H9 (cell line): ENCODE results near the gene PLEKHA8. TPM values are rescaled to one million over a fixed set of nuclear protein-coding genes. Genes with fewer than 3 reads are reported as not detected.

Experiments
- DNase-seq: peaks from one replicate; pipeline ENCODE4 v3.0.0-alpha.2; 2017
- H2AFZ ChIP-seq: one replicate; pipeline ENCODE4 v1.6.1; 2013; ENCODE audit warnings: mild to moderate bottlenecking, low read length, control low read depth, moderate library complexity
- H2AK5ac ChIP-seq: 2 replicates; pipeline ENCODE4 v1.6.1; 2013; ENCODE audit warnings: low read length, control low read depth, mixed read lengths; ENCODE audit not compliant: insufficient read length
- H2BK120ac ChIP-seq: one replicate; pipeline ENCODE4 v1.6.1; 2013; ENCODE audit warnings: low read depth, mild to moderate bottlenecking, low read length, control low read depth, inconsistent platforms; ENCODE audit not compliant: poor library complexity, severe bottlenecking
- H2BK12ac ChIP-seq: 2 replicates; pipeline ENCODE4 v1.6.1; 2013; ENCODE audit warnings: low read length, control low read depth, mixed read lengths, low read depth; ENCODE audit not compliant: insufficient read length
- H2BK15ac ChIP-seq: 2 replicates; pipeline ENCODE4 v1.6.1; 2013; ENCODE audit warnings: low read depth, low read length, control low read depth
- H2BK20ac ChIP-seq: one replicate; pipeline ENCODE4 v1.6.1; 2013; ENCODE audit warnings: low read depth, mild to moderate bottlenecking, low read length, control low read depth, inconsistent platforms; ENCODE audit not compliant: poor library complexity, severe bottlenecking
- H2BK5ac ChIP-seq: 2 replicates; pipeline ENCODE4 v1.6.1; 2013; ENCODE audit warnings: low read length, control low read depth, mixed read lengths; ENCODE audit not compliant: insufficient read length
- H3K14ac ChIP-seq: 2 replicates; pipeline ENCODE4 v1.6.1; 2013; ENCODE audit warnings: low read length, control low read depth; ENCODE audit not compliant: insufficient read depth
- H3K18ac ChIP-seq: 2 replicates; pipeline ENCODE4 v1.6.1; 2013; ENCODE audit warnings: low read depth, mild to moderate bottlenecking, mixed read lengths, low read length, control low read depth; ENCODE audit not compliant: insufficient read length
- H3K23ac ChIP-seq: 2 replicates; pipeline ENCODE4 v1.6.1; 2013; ENCODE audit warnings: low read length, control low read depth, mixed read lengths, low read depth; ENCODE audit not compliant: insufficient read length
- H3K23me2 ChIP-seq: 2 replicates; pipeline ENCODE4 v1.6.1; 2013; ENCODE audit warnings: low read depth, mild to moderate bottlenecking, mixed read lengths, low read length, control low read depth; ENCODE audit not compliant: insufficient read length, poor library complexity, severe bottlenecking
- H3K27ac ChIP-seq: 2 replicates; pipeline ENCODE4 v1.5.1; 2013; ENCODE audit warnings: low read length, control low read depth, mixed read lengths, low read depth; ENCODE audit not compliant: insufficient read length
- H3K27me3 ChIP-seq: 2 replicates; pipeline ENCODE4 v1.6.1; 2013; ENCODE audit warnings: low read length, control low read depth, inconsistent platforms; ENCODE audit not compliant: insufficient read depth
- H3K4ac ChIP-seq: 2 replicates; pipeline ENCODE4 v1.6.1; 2013; ENCODE audit warnings: low read depth, mild to moderate bottlenecking, control low read depth, inconsistent platforms, low read length, moderate library complexity
- H3K4me1 ChIP-seq: 2 replicates; pipeline ENCODE4 v1.6.1; 2013; ENCODE audit warnings: low read length, control low read depth, inconsistent platforms; ENCODE audit not compliant: insufficient read depth
- H3K4me2 ChIP-seq: 2 replicates; pipeline ENCODE4 v1.6.1; 2013; ENCODE audit warnings: low read length, control low read depth, mixed read lengths; ENCODE audit not compliant: insufficient read length, insufficient read depth
- H3K56ac ChIP-seq: 2 replicates; pipeline ENCODE4 v1.6.1; 2013; ENCODE audit warnings: low read depth, mild to moderate bottlenecking, mixed read lengths, low read length, control low read depth; ENCODE audit not compliant: insufficient read length
- H3K79me1 ChIP-seq: 2 replicates; pipeline ENCODE4 v1.6.1; 2013; ENCODE audit warnings: low read depth, mild to moderate bottlenecking, moderate library complexity, low read length, control low read depth, inconsistent platforms; ENCODE audit not compliant: insufficient read depth, poor library complexity, severe bottlenecking
- H3K79me2 ChIP-seq: 2 replicates; pipeline ENCODE4 v1.6.1; 2013; ENCODE audit warnings: low read length, control low read depth, inconsistent platforms; ENCODE audit not compliant: insufficient read depth
- H3K9ac ChIP-seq: 2 replicates; pipeline ENCODE4 v1.6.1; 2013; ENCODE audit warnings: low read length, control low read depth, mixed read lengths; ENCODE audit not compliant: insufficient read length; ENCODE audit errors: extremely low read depth
- H3K9me3 ChIP-seq: one replicate; pipeline ENCODE4 v1.6.1; 2013; ENCODE audit warnings: low read depth, low read length, inconsistent platforms; ENCODE audit not compliant: control insufficient read depth
- H3T11ph ChIP-seq: one replicate; pipeline ENCODE4 v1.6.1; 2013; ENCODE audit warnings: mild to moderate bottlenecking, low read length, control low read depth, inconsistent platforms
- H4K20me1 ChIP-seq: one replicate; pipeline ENCODE4 v1.6.1; 2013; ENCODE audit not compliant: control insufficient read depth, insufficient read length, insufficient read depth
- H4K5ac ChIP-seq: 2 replicates; pipeline ENCODE4 v1.6.1; 2013; ENCODE audit warnings: low read depth, mild to moderate bottlenecking, mixed read lengths, low read length, control low read depth; ENCODE audit not compliant: insufficient read length
- H4K8ac ChIP-seq: replicated peaks from 2 replicates; pipeline ENCODE4 v1.6.1; 2013; ENCODE audit warnings: low read length, control low read depth, mixed read lengths, low read depth; ENCODE audit not compliant: insufficient read length
- H4K91ac ChIP-seq: 2 replicates; pipeline ENCODE4 v1.6.1; 2013; ENCODE audit warnings: low read depth, mild to moderate bottlenecking, moderate library complexity, mixed read lengths, low read length, control low read depth; ENCODE audit not compliant: insufficient read length
- H3K27ac Mint-ChIP-seq, 3 experiments: 2 replicates in 2 of 3; 3 replicates in 1 of 3; pipeline ENCODE4 v1.8.0; 2020 to 2021; ENCODE audit warnings: mixed read lengths in 3 of 3, mild to moderate bottlenecking in 1 of 3, moderate library complexity in 1 of 3
- H3K27me3 Mint-ChIP-seq: 2 replicates; pipeline ENCODE4 v1.8.0; 2021; ENCODE audit warnings: low read depth, mild to moderate bottlenecking, moderate library complexity, mixed read lengths
- H3K36me3 Mint-ChIP-seq, 3 experiments: 2 replicates in 2 of 3; 3 replicates in 1 of 3; pipeline ENCODE4 v1.8.0; 2020 to 2021; ENCODE audit warnings: low read depth in 3 of 3, mixed read lengths in 3 of 3; ENCODE audit not compliant: insufficient read depth in 1 of 3
- H3K4me1 Mint-ChIP-seq, 2 experiments: 2 replicates each; pipeline ENCODE4 v1.8.0; 2020; ENCODE audit warnings: mixed read lengths in 2 of 2
- H3K4me3 Mint-ChIP-seq, 2 experiments: 2 replicates in 1 of 2; 3 replicates in 1 of 2; pipeline ENCODE4 v1.8.0; 2020 to 2021; ENCODE audit warnings: mild to moderate bottlenecking in 2 of 2, mixed read lengths in 2 of 2, moderate library complexity in 1 of 2
- H3K9me3 Mint-ChIP-seq, 2 experiments: 2 replicates in 1 of 2; 3 replicates in 1 of 2; pipeline ENCODE4 v1.8.0; 2020; ENCODE audit warnings: mild to moderate bottlenecking in 2 of 2, mixed read lengths in 2 of 2, moderate library complexity in 1 of 2
- WGBS: extraction: QIAGEN DNeasy Blood & Tissue Kit; methylation state at CpG from one replicate; pipeline ENCODE4 v1.1.7; 2013; ENCODE audit warnings: missing lambda C conversion rate, low lambda C conversion rate, mixed read lengths; ENCODE audit not compliant: insufficient read length; ENCODE audit errors: extremely low coverage; 5-methylcytosine and 5-hydroxymethylcytosine counted together
- total RNA-seq: library from RNA; stranded (reverse); gene quantifications from 2 replicates; pipeline ENCODE4 v1.2.1, GENCODE V29; 2021
- TF ChIP-seq, protein P1 (sequence below): fragments of 200-600 bp; sonication (generic); conservative IDR thresholded peaks from 3 replicates; pipeline ENCODE4 v1.8.0; 2021; ENCODE audit warnings: antibody characterized with exemption, mild to moderate bottlenecking

PLEKHA8 gene
- total RNA-seq, 1 experiment from 2014 or later, result 37.0 TPM

DNA sequence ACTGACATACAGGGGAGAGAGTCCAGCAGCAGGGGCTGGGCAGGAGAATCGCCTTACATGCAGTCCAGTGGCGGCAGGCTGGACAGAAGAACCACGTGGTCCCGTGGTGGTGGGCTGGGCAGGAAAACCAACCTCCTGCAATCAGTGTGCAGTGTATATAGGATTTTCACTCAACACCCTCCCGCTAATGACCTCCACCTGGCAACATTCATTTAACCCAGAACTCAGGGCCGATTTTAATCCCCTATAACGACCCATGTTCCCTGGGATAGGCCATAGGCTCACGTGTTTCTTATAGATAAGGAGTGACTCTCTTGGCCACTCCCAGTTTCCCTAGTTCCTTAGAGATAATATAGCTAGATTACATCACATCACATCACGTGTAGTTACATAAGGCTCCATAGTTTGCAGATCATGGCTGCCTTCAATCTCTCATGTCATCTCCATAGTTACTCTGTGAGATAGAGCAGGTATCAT lies 125.9 kb downstream of the PLEKHA8 start:
- no peaks in the 10 kb centered on the region for H3K27me3 ChIP-seq
- H2BK120ac ChIP-seq, result no peak overlapping the region
- H3K4ac ChIP-seq, result no peak overlapping the region
- H3K9me3 ChIP-seq, result no peaks in the 10 kb centered on the region
- H3K4me3 Mint-ChIP-seq, result no peak overlapping the region
- no peak overlapping the region for H3K4me2 ChIP-seq
- no peaks in the 10 kb centered on the region for H3K79me1 ChIP-seq
- no peak overlapping the region for H3K9ac ChIP-seq
- H2BK20ac ChIP-seq, result no peak overlapping the region
- DNase-seq, result no peak
- no peaks in the 10 kb centered on the region for H3K23me2 ChIP-seq
- H4K20me1 ChIP-seq, result no peaks in the 10 kb centered on the region
- H3K36me3 Mint-ChIP-seq, result peaks cover 0 to 2% (median 0%) of the 10 kb centered on the region in 3 experiments; a peak in 1 of 7 replicates
- H2BK15ac ChIP-seq, result no peak overlapping the region
- no peak overlapping the region for H4K91ac ChIP-seq
- no peak overlapping the region for H3K27ac Mint-ChIP-seq
- no peak overlapping the region for H3K56ac ChIP-seq
- H3K14ac ChIP-seq, result no peak overlapping the region
- no peak overlapping the region for H3K23ac ChIP-seq
- WGBS, result no CpG with 5 or more reads among the region's 9 CpGs
- no peak overlapping the region for H2BK12ac ChIP-seq
- no peak overlapping the region for H4K5ac ChIP-seq
- H3K27ac ChIP-seq, result no peak overlapping the region
- H2AFZ ChIP-seq, result no peak overlapping the region
- no peaks in the 10 kb centered on the region for H3K9me3 Mint-ChIP-seq
- H4K8ac ChIP-seq, result no peak overlapping the region
- no peak overlapping the region for H2BK5ac ChIP-seq
- no peaks in the 10 kb centered on the region for H3K79me2 ChIP-seq
- no peaks in the 10 kb centered on the region for H3K27me3 Mint-ChIP-seq
- H2AK5ac ChIP-seq, result no peak overlapping the region
- H3K4me1 ChIP-seq, result no peaks in the 10 kb centered on the region
- H3T11ph ChIP-seq, result no peak overlapping the region
- TF ChIP-seq, protein P1, sequence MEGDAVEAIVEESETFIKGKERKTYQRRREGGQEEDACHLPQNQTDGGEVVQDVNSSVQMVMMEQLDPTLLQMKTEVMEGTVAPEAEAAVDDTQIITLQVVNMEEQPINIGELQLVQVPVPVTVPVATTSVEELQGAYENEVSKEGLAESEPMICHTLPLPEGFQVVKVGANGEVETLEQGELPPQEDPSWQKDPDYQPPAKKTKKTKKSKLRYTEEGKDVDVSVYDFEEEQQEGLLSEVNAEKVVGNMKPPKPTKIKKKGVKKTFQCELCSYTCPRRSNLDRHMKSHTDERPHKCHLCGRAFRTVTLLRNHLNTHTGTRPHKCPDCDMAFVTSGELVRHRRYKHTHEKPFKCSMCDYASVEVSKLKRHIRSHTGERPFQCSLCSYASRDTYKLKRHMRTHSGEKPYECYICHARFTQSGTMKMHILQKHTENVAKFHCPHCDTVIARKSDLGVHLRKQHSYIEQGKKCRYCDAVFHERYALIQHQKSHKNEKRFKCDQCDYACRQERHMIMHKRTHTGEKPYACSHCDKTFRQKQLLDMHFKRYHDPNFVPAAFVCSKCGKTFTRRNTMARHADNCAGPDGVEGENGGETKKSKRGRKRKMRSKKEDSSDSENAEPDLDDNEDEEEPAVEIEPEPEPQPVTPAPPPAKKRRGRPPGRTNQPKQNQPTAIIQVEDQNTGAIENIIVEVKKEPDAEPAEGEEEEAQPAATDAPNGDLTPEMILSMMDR, result no peak
- peaks cover 10 to 25% of the 10 kb centered on the region in 2 experiments for H3K4me1 Mint-ChIP-seq
- no peak overlapping the region for H3K18ac ChIP-seq
